Measurements from ENCODE around the gene NT5DC4. TPM values are rescaled to one million over a fixed set of nuclear protein-coding genes. Genes with fewer than 3 reads are reported as not detected.

The NT5DC4 gene
- total RNA-seq, 2 experiments from 2014 or later, result not detected

Other genes with a start within 250 kb of the NT5DC4 start
- 10 to 100 TPM; 36.0 to 37.6 TPM for gene TTL, start 238.9 kb upstream of the NT5DC4 start, total RNA-seq
- 10 to 100 TPM; 34.3 to 38.1 TPM for gene POLR1B, start 178.6 kb upstream of the NT5DC4 start, total RNA-seq
- gene CHCHD5, start 136.4 kb upstream of the NT5DC4 start, total RNA-seq, result 10 to 100 TPM; 32.4 to 35.4 TPM
- gene SLC20A1, start 75.1 kb upstream of the NT5DC4 start, total RNA-seq, result 100 to 1,000 TPM; 115 to 120 TPM
- 10 to 100 TPM; 59.3 to 63.4 TPM for gene CKAP2L, start 43.6 kb downstream of the NT5DC4 start, total RNA-seq
- gene IL1A, start 63.5 kb downstream of the NT5DC4 start, total RNA-seq, result not detected
- gene IL1B, start 115.8 kb downstream of the NT5DC4 start, total RNA-seq, result not detected
- not detected for gene IL37, start 190.1 kb downstream of the NT5DC4 start, total RNA-seq

Data from activated CD8-positive, alpha-beta T cell treated with anti-CD3 and anti-CD28 coated beads, Interleukin-2, amount 10 ng/mL, durations not matched to agents 7 days and 5 days (primary cell).